Fibroblast of skin of right biceps (primary cell): ENCODE data around the gene ZBTB44.

Experiments
- DNase-seq: peaks from one replicate; pipeline ENCODE4 v3.0.0-alpha.2; 2013

Gene ZBTB44

DNA sequence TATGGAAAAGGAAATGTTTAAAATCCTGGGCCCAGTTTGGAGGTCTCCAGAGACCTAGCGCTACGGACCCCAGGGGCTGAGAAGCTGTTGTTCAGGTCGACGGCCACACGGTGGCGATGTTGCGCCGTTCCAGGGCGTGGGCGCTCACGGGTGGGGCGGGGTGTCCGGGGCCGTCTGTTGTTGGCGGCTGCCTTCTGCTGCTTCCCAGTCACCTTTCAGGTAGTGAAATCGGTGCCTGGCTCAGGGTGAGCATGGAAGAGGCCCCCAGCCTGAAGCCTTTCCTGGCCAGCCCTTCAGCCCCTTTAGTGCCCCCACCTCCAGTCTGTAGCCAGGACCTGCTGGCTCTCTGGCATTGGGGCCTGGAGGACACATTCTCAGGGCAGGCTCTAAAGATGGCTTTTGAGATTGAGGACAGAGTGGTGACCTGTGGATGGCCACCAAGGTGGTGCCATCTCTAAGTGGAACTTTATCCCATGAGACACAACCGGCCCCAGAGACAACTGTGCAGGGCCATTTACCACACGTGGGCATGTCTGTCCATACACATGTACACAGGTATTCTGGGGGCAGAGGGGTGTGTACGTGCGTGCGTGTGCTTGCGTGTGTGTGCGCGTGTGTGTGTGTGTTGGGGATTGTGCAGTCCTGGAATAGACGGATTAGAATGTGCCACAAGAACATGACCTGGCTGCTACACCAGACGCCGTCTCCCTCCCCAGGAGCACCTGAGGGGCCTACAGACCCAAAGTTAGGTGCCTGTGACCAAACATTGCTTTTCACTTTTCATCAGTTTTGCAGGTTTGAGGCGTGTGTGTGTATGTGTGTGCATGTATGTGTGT lies 101.4 kb downstream of the ZBTB44 start:
- DNase-seq: peak; percentile 30

DNA sequence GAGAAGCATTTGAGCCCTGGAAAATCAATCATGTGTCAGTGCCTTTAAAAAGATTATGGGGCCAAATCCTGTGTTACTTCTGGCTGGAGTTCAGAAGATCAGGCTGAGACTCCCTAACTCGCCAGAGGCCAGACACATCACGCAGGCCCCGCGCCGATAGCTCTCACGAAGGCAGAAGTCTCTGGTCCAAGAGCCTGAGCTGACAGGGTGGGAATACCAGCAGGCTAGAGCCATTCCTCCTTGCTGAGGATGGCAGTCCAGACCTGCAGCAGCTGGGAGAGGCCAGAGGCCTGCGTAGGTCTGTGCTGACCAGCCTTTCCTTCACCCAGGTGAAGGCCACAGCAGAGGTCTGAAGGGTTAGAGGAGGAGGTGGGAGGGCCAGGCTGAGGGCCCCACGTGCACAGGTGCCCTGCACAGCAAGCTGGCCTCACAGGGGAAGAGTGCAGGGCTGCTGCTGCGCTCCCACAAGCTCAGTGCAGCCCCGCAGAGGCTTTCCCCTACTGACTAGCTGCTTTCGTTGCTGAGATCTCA lies 102.2 kb downstream of the ZBTB44 start:
- no peak for DNase-seq

DNA sequence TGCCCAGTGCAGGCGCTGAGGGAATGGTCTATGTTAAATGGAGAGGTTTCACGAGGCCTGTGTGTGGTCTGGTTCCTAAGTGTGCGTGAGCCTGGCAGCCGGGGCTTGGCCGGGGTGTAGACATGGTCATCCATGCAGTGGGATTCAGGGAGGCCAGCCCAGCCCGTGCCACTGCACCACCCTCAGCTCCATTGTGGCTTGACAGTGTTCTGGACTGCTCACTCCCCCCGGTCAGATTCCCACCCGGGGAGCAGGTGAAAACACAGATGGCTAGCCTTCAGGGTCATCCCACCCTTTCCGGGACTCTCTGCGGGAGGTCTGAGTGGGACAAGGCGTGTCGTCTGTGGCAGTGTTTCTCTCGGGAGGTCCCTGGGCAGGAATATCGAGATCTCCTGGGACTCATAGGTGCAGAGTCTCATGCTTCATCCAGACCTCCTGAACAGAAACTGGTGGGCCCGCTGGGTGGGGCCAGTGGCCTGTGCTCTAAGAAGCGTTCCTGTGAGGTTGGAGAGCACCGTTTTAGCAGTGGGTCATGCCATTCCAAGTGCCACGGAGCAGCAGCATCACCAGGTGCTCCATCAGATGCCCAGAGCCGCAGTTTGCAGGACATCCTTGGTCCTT lies 102.8 kb downstream of the ZBTB44 start:
- DNase-seq: no peak

DNA sequence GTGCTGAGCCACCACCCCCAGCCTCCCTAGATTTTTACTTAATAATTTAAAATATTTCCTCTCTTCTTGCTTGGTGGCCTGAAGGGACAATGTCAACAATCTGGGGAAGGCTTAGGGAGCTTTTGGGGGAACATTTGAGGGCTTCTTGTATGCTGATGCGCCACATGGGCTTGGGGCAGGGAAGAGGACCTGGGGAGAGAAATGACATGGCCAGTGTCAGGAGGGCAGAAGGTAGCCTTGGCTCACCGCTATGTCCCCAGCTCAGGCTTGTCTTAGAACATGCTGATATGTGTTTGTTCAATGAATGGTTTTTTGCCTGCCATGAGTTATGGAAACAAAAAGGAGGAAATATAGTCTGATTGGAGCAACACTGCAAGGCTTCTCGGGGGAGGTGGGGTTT lies 103.6 kb downstream of the ZBTB44 start:
- DNase-seq: no peak

DNA sequence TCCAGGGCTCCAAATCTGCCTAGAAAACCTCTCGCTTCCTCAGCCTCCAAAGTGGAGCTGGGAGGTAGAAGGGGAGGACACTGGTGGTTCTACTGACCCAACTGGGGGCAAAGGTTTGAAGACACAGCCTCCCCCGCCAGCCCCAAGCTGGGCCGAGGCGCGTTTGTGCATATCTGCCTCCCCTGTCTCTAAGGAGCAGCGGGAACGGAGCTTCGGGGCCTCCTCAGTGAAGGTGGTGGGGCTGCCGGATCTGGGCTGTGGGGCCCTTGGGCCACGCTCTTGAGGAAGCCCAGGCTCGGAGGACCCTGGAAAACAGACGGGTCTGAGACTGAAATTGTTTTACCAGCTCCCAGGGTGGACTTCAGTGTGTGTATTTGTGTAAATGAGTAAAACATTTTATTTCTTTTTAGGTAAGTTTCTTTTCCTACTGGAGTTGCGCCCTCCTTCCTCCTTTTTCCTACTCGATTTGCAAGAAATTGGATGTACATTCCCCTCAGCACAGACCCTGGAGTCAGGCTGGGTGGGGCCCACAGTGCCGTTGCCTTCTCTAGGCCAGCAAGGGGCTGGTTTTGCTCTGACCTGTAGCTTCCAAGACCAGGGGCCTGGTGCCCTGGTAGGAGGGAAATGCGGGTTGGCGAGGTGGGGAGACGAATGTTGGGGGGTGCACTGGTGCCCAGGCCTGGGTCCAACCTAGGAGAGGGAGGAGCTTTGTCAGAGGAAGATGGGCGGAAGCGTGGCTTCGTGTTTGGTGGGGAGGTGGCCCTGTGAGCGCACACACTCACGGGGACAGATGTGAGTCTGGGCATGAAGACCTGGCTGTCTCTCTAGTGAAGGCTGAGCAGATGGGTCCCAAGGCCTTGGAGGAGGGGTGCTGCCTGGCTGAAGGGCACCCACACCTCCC lies 104.5 kb downstream of the ZBTB44 start:
- no peak for DNase-seq

DNA sequence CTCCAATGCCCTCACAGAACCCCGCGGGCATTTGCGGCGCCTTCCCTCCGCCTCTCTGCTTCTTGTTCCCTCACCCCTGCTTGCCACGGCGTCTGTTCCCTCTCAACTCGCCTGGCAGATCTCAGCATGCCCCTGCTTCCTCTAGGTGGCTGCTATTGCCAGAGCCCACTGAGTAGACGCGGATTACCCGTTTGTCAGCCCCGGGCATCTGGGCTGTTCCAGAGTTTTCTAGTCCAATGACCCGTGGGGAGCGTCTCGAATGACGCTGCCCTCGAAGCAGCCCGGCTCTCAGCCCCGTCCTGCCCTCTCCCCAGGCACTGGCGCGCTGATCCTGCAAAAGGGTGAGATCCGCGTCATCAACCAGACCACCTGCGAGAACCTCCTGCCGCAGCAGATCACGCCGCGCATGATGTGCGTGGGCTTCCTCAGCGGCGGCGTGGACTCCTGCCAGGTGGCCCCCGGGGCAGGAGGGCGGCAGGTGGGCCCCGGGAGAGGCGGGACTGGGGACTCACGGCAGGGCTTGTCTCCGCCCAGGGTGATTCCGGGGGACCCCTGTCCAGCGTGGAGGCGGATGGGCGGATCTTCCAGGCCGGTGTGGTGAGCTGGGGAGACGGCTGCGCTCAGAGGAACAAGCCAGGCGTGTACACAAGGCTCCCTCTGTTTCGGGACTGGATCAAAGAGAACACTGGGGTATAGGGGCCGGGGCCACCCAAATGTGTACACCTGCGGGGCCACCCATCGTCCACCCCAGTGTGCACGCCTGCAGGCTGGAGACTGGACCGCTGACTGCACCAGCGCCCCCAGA lies 105.4 kb downstream of the ZBTB44 start:
- DNase-seq: no peak

DNA sequence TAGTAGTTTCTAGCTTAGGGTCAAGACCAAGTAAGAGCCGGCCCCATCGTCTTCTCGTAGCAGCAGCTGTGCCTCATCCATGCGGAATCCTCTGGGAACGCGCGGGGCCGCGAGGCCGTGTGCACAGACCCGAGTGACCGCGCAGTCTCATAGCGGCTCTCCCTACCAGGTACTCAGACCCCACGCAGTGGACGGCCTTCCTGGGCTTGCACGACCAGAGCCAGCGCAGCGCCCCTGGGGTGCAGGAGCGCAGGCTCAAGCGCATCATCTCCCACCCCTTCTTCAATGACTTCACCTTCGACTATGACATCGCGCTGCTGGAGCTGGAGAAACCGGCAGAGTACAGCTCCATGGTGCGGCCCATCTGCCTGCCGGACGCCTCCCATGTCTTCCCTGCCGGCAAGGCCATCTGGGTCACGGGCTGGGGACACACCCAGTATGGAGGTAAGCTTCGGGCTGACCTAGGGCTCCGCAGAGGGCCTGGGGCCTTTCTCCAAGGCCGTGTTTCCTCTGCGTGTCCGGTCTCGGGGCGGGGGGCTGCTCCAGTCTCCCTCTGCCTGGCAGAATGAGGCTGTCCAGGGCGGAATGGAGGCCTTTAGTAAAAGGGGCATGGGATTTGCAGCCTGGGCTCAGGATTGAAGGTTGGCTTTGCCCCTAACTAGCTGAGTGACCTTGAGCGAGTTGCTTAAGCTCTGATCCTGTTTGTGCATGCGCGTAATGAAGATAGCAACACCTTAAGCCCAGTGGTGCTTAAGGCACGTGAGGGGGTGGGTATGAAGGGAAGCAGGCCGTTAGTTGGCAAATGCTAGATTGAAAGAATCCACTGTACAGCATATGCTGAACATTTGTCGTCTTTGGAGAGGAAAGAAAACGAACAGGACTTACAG lies 106.2 kb downstream of the ZBTB44 start:
- no peak for DNase-seq

DNA sequence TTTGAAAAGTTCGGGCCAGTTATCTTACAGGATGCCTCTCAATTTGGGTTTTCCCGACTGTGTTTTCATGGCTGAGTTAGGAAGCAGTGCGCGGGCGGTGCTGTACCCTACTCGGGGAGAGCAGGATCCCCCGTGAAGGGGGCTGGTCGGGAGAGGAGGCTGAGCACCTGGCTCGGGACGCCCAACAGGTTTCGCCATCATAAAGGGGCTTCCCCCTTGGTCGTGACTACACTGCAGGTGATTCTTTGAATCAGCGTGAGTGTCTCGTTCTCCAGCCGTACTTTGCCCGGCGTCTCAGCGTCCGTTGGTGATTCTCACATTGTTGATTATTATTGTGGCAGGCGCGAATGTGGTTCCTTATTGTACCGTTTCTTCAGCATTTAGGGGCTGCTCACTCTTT lies 108.6 kb downstream of the ZBTB44 start:
- no peak for DNase-seq

DNA sequence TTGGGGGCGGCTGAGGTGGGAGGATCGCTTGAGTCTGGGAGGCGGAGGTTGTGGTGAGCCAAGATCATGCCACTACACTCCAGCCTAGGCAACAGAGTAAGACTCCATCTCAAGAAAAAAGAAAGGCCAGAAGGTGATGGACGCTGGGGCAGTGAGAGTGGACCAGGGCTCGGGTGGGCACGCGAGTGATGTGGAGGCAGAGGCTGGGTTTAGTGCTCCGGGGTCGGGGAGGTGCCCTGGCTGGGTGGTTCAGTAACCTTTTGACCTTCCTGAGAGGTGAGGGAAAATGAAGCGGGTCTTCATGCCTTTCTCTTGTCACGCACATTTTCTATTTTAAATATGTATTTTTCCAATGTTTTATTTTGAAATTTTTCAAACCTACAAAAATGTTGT lies 110.0 kb downstream of the ZBTB44 start:
- DNase-seq: no peak

DNA sequence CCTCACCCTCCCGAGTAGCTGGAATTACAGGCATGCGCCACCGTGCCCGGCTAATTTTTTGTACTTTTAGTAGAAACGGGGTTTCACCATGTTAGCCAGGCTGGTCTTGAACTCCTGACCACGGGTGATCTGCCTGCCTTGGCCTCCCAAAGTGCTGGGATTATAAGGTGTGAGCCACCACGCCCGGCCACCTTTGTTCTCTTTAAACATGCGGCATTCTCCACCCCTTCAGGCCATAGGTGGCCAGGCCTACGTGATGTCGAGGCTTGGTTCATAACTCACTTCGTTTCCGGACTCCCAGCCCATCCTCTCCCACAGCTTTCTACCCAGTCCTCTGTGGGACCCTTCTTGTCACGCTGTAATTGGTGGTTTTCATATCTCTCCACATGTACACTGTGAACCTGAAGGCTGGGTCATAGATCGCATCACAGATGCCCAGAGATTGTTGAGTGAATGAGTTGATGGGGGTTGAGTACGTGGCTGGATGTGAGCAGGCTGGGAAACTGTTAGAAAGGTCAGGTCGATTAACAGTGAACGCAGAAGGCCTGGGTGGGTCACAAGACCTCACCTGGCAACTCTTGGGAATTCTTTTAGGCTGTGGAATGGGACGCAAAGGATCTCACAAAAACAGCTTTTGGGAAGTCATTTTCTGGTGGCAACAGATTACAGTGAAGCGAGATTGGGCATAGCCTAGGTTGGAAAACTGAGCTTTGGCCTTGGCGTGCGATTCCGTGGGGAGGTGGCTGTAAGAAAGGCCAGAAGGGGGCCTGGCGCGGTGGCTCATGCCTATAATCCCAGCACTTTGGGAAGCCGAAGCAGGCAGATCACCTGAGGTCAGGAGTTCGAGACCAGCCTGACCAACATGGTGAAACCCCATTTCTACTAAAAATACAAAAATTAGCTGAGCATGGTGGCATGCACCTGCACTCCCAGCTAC lies 110.7 kb downstream of the ZBTB44 start:
- DNase-seq: no peak

DNA sequence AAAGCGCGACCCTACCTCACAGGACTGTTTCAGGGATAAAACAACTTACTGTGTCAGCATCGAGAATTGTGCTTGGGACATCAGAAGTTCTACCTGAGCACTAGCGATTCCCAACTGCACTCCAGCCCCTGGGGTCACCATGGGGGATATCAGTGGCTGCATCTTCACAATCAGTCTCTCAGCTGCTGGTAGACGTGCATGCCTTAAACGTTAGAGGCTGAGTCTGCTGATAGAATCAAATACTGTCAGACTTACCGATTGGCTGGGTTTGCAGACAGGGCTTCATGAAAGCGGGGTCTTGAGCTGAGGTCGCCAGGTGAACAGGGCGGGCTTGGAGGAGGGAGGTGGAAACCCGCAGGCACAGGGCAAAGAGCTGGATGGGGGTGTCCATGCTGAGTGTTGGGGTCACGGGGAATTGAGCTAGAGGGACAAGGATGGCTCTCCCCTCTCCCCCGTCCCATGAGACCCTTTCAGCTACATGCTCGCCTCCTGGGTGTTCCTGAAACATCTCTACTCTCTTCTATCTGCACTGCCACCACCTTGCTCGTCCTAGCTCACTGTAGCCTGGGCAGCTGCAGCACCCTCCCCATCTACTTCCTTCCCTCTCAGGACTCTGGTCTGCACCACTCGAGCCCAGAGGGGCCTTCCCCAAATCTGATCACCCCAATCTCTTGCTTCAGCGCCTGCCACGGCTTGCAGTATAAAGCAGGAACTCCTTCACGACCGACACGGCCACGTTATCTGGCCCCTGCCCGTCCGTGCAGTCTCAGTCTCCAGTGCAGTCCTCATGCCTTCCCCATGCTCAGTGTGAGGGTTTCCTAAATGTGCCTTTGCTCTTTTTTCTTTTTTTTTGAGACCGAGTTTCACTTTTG lies 111.7 kb downstream of the ZBTB44 start:
- DNase-seq: no peak

DNA sequence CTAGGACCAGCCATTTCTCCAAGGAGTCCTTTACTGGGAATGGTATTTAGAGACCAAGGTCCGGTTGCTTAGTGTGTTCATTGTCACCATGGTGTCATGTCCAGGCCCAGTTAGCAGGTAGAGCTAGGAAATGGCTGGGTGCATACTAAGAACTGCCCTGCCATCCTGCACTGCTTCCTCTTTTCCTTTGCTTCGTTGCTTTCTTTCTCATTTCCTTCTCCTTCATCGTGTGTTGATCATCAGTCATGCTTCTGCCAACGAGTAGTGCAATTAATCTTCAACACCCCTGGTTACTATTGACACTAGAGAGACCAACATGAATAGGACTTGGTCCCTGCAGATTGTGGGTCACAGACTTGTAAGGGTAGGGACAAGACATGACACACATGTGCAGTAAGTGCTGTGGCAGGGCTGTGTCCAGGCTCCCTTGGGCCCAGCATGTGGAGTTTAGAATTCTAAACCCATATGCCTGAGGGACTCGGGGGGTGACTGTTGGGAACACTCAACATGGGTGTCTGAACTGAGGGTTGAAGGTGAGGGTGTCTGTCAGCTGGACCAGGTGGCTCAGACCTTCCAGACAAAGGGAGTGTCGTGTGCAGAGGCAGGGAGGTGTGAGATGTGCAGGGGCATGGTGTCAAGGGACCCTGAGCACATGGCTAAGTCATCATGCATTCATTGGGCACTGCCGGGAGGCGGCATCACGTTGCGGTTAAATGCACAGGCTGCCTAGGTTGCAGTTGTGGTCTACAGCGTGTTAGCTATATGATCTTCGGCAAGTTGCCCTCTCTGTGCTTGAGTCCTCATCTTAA lies 112.5 kb downstream of the ZBTB44 start:
- DNase-seq: no peak

DNA sequence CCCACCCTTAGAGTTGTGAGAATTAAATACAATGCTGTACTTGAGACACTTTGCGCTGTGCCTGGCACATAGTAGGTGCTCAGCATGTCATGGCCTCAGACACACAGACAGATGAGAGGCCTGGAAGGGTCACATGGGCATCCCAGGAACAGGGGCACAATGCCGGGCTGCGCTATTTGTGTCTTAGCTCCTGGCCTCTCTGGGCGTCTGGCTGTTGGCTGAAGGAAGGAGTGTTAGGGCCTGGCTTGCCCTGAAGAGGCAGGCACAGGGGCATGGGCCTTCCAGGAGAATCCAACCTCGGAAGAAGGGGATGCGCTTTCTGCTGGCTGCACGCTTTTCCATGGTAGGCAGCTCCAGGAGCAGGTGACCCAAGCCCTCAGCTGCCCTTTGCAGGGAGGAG lies 113.7 kb downstream of the ZBTB44 start:
- no peak for DNase-seq

DNA sequence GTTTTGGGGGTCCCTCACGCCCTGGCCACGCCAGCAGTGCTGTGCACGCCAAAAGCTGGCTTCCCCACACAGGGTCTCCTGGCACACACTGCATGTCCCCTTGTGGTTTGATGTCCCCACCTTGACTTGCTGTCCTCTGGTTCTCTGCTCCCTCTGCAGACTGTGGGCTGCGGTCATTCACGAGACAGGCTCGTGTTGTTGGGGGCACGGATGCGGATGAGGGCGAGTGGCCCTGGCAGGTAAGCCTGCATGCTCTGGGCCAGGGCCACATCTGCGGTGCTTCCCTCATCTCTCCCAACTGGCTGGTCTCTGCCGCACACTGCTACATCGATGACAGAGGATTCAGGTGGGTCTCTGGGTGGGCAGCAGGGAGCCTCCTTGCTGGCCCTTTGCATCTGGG lies 114.9 kb downstream of the ZBTB44 start:
- DNase-seq: no peak

DNA sequence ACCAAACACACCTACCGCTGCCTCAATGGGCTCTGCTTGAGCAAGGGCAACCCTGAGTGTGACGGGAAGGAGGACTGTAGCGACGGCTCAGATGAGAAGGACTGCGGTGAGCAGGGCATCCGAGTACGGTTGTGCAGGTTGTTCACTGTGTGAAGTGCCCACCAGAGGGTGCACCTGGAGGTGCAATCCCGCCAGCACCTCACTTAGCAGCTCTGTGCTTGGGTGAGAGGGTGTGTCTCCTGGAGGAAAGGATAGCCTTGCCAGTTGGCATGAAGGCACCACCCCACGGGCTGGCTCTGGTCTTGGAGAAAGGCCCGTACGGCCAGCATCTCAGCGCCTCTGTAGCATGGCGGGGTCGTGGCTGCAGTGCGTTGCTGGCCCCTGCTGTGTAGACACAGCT lies 115.8 kb downstream of the ZBTB44 start:
- no peak for DNase-seq

DNA sequence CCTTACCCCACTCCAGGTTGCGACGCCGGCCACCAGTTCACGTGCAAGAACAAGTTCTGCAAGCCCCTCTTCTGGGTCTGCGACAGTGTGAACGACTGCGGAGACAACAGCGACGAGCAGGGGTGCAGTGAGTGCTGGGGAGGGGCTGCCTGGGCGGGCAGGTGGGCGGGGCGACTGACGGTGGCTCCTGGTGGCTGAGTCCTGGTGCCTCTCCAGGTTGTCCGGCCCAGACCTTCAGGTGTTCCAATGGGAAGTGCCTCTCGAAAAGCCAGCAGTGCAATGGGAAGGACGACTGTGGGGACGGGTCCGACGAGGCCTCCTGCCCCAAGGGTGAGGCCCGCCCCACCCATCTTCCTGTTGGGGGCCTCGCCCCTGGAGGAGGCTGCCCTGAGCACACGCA lies 116.4 kb downstream of the ZBTB44 start:
- DNase-seq: no peak

DNA sequence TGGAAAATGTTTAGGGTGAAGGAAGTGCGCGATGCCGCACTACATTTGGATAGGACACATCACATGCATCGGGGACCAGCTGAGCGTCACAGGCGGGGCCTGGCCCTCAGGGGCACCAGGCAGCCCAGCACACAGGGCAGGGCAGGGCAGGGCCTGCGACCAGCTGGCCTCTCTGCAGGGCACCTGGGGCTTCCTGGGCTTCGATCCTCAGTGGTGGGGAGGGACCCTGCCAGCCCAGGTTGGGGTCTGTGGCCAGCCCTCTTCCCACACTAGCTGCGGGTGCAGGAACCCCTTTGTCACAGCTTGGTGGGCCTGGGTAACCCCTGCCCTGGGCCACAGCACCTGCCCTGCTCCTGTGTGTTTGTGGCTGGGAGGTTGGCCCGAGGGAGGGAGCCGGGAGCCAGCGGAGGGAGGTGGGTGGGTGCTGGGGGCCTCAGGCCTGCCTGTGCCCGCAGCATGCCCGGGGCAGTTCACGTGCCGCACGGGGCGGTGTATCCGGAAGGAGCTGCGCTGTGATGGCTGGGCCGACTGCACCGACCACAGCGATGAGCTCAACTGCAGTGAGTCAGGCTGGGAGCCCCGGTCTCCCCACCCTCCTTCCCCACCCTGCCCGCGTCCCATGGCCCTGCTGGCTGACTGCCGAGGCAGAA lies 117.2 kb downstream of the ZBTB44 start:
- no peak for DNase-seq
